ENCODE data around the gene NFS1.
A peak's percentile ranks its signal among the peaks of the same experiment; 100 is the strongest.
"Not testable (repeated sequence)": the region's sequence is repeated elsewhere in the genome, so short reads cannot be mapped to it uniquely, and the experiment has no call there.

Gene NFS1

DNA sequence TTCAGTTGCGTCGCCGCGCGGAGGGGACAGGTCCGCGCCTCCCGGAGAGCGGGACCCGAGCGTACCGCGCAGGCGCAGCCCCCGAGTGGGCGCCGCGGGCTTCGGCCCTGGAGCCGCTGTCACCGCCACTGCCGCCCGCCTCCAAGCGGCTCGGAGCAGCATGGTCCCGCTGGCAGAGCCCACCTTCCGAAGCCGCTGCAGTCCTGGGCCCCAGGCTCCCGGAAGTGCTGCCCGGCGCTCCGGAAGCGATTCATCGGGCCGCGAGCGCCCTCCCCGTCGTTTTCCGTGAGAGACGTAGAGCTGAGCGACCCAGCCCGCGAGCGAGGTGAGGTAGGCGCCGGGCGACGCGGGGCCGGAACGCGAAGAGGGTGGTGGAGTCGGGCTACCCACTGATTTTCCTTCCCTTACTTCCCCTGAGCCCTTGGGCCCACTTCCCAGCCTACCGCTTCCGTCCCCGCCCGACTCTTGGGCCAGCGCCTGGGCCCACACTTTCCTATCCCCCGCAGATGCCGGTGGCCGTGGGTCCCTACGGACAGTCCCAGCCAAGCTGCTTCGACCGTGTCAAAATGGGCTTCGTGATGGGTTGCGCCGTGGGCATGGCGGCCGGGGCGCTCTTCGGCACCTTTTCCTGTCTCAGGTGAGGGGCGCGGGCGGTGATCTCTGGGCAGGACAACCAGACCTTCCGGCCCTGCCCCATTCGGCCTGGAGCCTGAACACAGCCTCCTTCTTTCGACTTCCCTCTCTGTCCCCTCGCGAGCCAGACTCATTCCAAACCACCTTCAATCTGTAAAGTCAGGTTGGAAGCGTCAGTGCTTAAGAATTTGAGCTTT lies at the start of gene NFS1, which contains the start of gene ROMO1:
Gene NFS1 (minus strand): TSS at position 226 of the 830 bp plus-strand sequence. CDS start 64 bp downstream, at position 162.
Gene ROMO1 (plus strand): TSS at position 279 of the 830 bp plus-strand sequence. CDS start 228 bp downstream, at position 507.
- TF ChIP-seq, protein P1, sequence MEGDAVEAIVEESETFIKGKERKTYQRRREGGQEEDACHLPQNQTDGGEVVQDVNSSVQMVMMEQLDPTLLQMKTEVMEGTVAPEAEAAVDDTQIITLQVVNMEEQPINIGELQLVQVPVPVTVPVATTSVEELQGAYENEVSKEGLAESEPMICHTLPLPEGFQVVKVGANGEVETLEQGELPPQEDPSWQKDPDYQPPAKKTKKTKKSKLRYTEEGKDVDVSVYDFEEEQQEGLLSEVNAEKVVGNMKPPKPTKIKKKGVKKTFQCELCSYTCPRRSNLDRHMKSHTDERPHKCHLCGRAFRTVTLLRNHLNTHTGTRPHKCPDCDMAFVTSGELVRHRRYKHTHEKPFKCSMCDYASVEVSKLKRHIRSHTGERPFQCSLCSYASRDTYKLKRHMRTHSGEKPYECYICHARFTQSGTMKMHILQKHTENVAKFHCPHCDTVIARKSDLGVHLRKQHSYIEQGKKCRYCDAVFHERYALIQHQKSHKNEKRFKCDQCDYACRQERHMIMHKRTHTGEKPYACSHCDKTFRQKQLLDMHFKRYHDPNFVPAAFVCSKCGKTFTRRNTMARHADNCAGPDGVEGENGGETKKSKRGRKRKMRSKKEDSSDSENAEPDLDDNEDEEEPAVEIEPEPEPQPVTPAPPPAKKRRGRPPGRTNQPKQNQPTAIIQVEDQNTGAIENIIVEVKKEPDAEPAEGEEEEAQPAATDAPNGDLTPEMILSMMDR (conservative IDR thresholded peaks at IDR 0.05; ENCODE audit: low read depth, low read length), result peak; percentile 27
- H3K4me3 ChIP-seq (IDR thresholded peaks at IDR 0.05; ENCODE audit: insufficient read depth, low read depth, low read length), result no peak within 1 kb of the TSS
- peak within 1 kb of the TSS; percentile 50 for H3K4me2 ChIP-seq
- H3K9ac ChIP-seq, result peak within 1 kb of the TSS; percentile 83
- H3K79me2 ChIP-seq (ENCODE audit: insufficient read depth, low read depth), result peaks cover 29% of the 10 kb centered on the region; the same call in 1 of the 2 replicates
- H4K20me1 ChIP-seq (ENCODE audit: insufficient read depth), result no peaks in the 10 kb centered on the region
- H3K4me1 ChIP-seq (ENCODE audit: low read depth, poor library complexity, severe bottlenecking), result peaks cover 46% of the 10 kb centered on the region
- H2AFZ ChIP-seq (ENCODE audit: low read depth), result peak within 1 kb of the TSS; percentile 89
- H3K27ac ChIP-seq, result peak within 1 kb of the TSS; percentile 71
- peaks cover 13% of the 10 kb centered on the region; the same call in 1 of the 2 replicates for H3K36me3 ChIP-seq (ENCODE audit: insufficient read depth)
- no peaks in the 10 kb centered on the region for H3K27me3 ChIP-seq (ENCODE audit: insufficient read depth, low read depth)

DNA sequence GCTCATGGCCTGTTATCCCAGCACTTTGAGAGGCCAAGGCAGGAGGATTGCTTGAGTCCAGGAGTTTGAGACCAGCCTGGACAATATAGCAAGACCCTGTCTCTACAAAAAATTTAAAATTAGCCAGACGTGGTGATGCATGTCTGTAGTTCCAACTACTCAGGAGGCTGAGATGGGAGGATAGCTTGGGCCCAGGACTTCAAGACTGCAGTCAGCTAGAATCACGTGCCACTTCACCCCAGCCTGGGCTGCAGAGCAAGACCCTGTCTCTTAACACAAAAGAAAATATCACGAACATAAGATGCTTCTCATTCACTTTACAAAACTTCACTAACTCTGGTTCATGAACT lies 45.3 kb upstream of the NFS1 start:
- H3K4me2 ChIP-seq; H2AFZ ChIP-seq (ENCODE audit: low read depth); H3K27me3 ChIP-seq (ENCODE audit: insufficient read depth, low read depth); H3K9ac ChIP-seq; H3K27ac ChIP-seq; H3K4me3 ChIP-seq (IDR thresholded peaks at IDR 0.05; ENCODE audit: insufficient read depth, low read depth, low read length): not testable (repeated sequence)
- H4K20me1 ChIP-seq (ENCODE audit: insufficient read depth), result peaks cover 16% of the 10 kb centered on the region
- H3K36me3 ChIP-seq (ENCODE audit: insufficient read depth), result peaks cover 13% of the 10 kb centered on the region; the same call in 1 of the 2 replicates
- peaks cover 23% of the 10 kb centered on the region for H3K4me1 ChIP-seq (ENCODE audit: low read depth, poor library complexity, severe bottlenecking)
- H3K79me2 ChIP-seq (ENCODE audit: insufficient read depth, low read depth), result peaks cover 41% of the 10 kb centered on the region

DNA sequence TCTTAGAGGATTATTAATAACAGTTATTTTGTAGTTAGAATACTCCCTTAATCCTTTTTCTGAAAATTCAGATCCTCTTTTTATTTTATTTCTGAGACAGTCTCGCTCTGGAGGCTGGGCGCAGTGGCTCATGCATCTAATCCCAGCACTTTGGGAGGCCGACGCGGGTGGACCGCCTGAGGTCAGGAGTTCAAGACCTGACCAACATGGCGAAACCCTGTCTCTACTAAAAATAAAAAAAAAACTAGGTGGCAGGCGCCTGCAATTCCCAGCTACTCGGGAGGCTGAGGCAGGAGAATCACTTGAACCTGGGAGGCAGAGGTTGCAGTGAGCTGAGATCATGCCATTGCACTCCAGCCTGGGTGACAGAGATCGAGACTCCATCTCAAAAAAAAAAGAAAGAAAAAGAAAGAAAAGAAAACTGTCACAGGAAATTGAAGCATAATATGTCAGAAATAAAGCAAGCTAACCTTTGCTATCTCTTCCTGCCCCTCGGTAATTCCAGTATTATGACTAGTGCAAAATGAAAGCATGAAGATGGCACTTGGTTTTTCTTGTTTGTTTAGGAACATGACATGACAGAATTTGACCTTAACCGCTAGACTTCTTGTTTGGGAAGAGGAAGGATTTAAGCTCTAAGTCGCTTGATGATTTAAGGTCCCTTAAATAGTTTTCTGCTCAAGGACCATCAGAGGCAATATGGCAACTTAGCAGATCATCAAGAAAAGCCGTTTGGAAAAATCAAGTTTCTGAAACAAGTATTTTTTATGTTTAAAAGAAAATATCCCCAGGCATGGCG lies 44.7 kb upstream of the NFS1 start:
- Histone ChIP-seq H3K9ac (peak overlapping the region; percentile 100), H3K4me2 (peak overlapping the region; percentile 83), H3K4me3 (IDR thresholded peaks at IDR 0.05; ENCODE audit: insufficient read depth, low read depth, low read length) (no peak overlapping the region)

DNA sequence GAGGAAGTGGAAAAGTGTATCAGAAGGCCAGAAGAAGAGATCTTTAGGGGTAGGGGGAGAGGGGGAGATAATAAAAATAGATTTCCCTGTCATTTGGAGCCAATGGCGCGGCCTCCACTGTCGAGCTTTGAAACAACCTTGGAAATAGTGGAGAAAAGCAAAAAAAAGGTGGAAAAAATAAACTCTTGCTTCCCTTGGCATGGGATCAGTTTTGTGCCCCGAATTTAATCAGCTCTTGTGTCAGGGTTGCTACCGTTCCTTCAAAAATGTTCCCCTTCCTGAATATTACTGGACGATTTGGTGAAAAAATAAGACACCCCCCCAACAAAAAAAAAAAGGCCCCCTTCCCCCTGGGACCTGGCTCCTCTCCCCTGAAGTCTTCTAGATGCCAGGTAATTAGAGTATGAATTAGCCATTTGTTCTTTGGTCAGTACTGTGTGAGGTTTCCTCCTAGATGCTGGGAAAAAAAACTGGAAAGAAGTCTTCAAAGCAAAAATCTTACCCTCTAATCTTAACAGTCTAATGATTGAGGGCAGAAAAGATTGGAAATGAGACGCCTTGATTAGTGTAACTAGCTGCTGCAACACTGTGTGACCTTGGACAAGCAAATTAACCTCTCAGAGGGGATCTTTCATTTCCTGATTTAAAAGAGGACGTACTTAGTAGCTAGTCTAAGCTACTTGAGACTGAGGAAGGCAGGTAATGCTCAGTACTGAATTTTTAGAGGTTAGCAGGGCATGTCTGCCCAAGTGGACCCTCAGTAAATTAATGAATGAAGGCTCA lies 43.8 kb upstream of the NFS1 start:
- peaks cover 57% of the 10 kb centered on the region for H3K79me2 ChIP-seq (ENCODE audit: insufficient read depth, low read depth)

More for the DNA sequence above, 44.7 kb upstream of the NFS1 start:
- H3K79me2 ChIP-seq (ENCODE audit: insufficient read depth, low read depth), result peaks cover 47% of the 10 kb centered on the region
- peaks cover 22% of the 10 kb centered on the region for H4K20me1 ChIP-seq (ENCODE audit: insufficient read depth)
- H3K27me3 ChIP-seq (ENCODE audit: insufficient read depth, low read depth), result no peaks in the 10 kb centered on the region
- H2AFZ ChIP-seq (ENCODE audit: low read depth), result peak overlapping the region; percentile 4
- H3K36me3 ChIP-seq (ENCODE audit: insufficient read depth), result peaks cover 19% of the 10 kb centered on the region; the same call in 1 of the 2 replicates
- TF ChIP-seq, protein P1 (conservative IDR thresholded peaks at IDR 0.05; ENCODE audit: low read depth, low read length), result no peak
- H3K4me1 ChIP-seq (ENCODE audit: low read depth, poor library complexity, severe bottlenecking), result peaks cover 29% of the 10 kb centered on the region
- H3K27ac ChIP-seq, result peak overlapping the region; percentile 89

More for the DNA sequence above, 43.8 kb upstream of the NFS1 start:
- H3K9ac ChIP-seq, result peak overlapping the region; percentile 100
- peak overlapping the region; percentile 89 for H3K27ac ChIP-seq
- no peaks in the 10 kb centered on the region for H3K27me3 ChIP-seq (ENCODE audit: insufficient read depth, low read depth)
- TF ChIP-seq, protein P1 (conservative IDR thresholded peaks at IDR 0.05; ENCODE audit: low read depth, low read length), result peak; percentile 34; the same call in 1 of the 2 replicates
- peaks cover 38% of the 10 kb centered on the region for H3K4me1 ChIP-seq (ENCODE audit: low read depth, poor library complexity, severe bottlenecking)
- H4K20me1 ChIP-seq (ENCODE audit: insufficient read depth), result peaks cover 32% of the 10 kb centered on the region
- peak overlapping the region; percentile 4 for H2AFZ ChIP-seq (ENCODE audit: low read depth)
- H3K4me2 ChIP-seq, result peak overlapping the region; percentile 83
- H3K4me3 ChIP-seq (IDR thresholded peaks at IDR 0.05; ENCODE audit: insufficient read depth, low read depth, low read length), result no peak overlapping the region
- H3K36me3 ChIP-seq (ENCODE audit: insufficient read depth), result peaks cover 28% of the 10 kb centered on the region; the same call in 1 of the 2 replicates

Measured in KMS-11 (cell line).